H1 (cell line): ENCODE data around the gene ASPRV1. TPM values are rescaled to one million over a fixed set of nuclear protein-coding genes. Genes with fewer than 3 reads are reported as not detected.

Source experiments
- CBX8 ChIP-seq: fragments of 300-800, 300-1000 bp; sonication (generic); IDR thresholded peaks from 2 replicates; pipeline ENCODE4 v1.7.1; 2016; ENCODE audit warnings: low read depth, low read length, borderline replicate concordance
- E2F6 ChIP-seq: IDR thresholded peaks from 2 replicates; pipeline ENCODE4 v1.6.1; 2012; ENCODE audit warnings: inconsistent platforms
- FOSL1 ChIP-seq: IDR thresholded peaks from 2 replicates; pipeline ENCODE4 v1.6.1; 2011; ENCODE audit warnings: mild to moderate bottlenecking, low read depth, low read length, moderate library complexity; ENCODE audit not compliant: insufficient read depth
- KDM5A ChIP-seq: fragments of 200-600 bp; IDR thresholded peaks from 2 replicates; pipeline ENCODE4 v1.7.1; 2012; ENCODE audit warnings: mild to moderate bottlenecking, low read length, inconsistent platforms, mixed read lengths
- RFX5 ChIP-seq: IDR thresholded peaks from 2 replicates; pipeline ENCODE4 v1.6.1; 2011; ENCODE audit warnings: low read depth, low read length, improper control_type of control experiment, borderline replicate concordance
- RXRA ChIP-seq: IDR thresholded peaks from 2 replicates; pipeline ENCODE4 v1.6.1; 2011; ENCODE audit warnings: low read depth, mild to moderate bottlenecking, low read length, moderate library complexity; ENCODE audit not compliant: insufficient read depth
- SP1 ChIP-seq: IDR thresholded peaks from 2 replicates; pipeline ENCODE4 v1.6.1; 2011; ENCODE audit warnings: low read depth, low read length
- polyA plus RNA-seq, 7 experiments: library from polyadenylated mRNA; depleted of rRNA in 3 of 7; stranded (reverse) in 5 of 7; unstranded in 2 of 7; fragments of >200 nt in 5 of 7; fragments of 200-250 nt in 2 of 7; gene quantifications; 1 replicate in 5 of 7; 2 replicates in 1 of 7; 4 replicates in 1 of 7; pipeline versions ENCODE4 v1.2.1 to v1.2.3, GENCODE V29; 2011 to 2013; ENCODE audit warnings: missing spikeins in 2 of 7, mixed read lengths in 2 of 7
- total RNA-seq: library from RNA; stranded (reverse); fragmentation: NEBNext Ultra II Directional; extraction: Animal tissue kit (Norgen Biotek cat#: 25700); gene quantifications from 2 replicates; pipeline ENCODE4 v1.2.1, GENCODE V29; 2021

Gene ASPRV1
- total and polyA plus RNA-seq, 2 of the 8 experiments (the other 6 are each of a cell fraction or from before 2014, with no cell fraction given): 0.59 to 0.95 TPM

- TF ChIP-seq RFX5: no peak
- TF ChIP-seq CBX8: no peak
- no peak for TF ChIP-seq E2F6
- TF ChIP-seq KDM5A: no peak
- TF ChIP-seq FOSL1: no peak
- no peak for TF ChIP-seq SP1
- no peak for TF ChIP-seq RXRA
Measured at GRCh38 chr2:69954084-69954483, 7.3 kb downstream of the ASPRV1 start (continued).
